ENCODE measurements around the gene GPR162.

DNA sequence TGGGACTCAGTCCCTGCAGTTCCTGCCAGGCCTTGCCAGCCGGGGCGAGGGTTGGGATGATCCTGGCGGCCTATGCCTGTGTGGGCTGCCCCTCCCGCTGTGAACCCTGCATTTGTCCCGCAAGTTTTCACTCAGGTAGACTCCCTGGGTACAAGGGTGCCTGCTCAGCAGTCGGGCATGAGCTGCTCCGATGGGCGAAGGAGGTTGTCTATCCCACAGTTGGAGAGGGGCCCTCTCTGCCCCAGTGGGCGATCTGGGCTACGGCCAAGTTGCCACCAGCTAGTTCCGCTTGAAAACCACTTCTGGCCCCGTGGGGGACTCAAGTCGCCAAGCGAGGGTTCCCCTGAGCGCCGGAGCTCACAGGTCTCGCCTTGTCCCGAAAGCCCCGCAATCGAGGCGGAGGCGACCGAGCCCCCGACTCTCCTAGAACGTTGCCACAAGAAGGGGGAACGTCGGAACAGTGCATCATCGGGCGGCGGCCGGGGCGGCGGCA lies 45.3 kb downstream of the GPR162 start:
- TF ChIP-seq, protein P1, sequence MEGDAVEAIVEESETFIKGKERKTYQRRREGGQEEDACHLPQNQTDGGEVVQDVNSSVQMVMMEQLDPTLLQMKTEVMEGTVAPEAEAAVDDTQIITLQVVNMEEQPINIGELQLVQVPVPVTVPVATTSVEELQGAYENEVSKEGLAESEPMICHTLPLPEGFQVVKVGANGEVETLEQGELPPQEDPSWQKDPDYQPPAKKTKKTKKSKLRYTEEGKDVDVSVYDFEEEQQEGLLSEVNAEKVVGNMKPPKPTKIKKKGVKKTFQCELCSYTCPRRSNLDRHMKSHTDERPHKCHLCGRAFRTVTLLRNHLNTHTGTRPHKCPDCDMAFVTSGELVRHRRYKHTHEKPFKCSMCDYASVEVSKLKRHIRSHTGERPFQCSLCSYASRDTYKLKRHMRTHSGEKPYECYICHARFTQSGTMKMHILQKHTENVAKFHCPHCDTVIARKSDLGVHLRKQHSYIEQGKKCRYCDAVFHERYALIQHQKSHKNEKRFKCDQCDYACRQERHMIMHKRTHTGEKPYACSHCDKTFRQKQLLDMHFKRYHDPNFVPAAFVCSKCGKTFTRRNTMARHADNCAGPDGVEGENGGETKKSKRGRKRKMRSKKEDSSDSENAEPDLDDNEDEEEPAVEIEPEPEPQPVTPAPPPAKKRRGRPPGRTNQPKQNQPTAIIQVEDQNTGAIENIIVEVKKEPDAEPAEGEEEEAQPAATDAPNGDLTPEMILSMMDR (conservative IDR thresholded peaks at IDR 0.05), result no peak
- no peak for TF ChIP-seq EZH2 (IDR thresholded peaks at IDR 0.05; ENCODE audit: low read depth)

All from PC-9 (cell line).